NCI-H1417 (cell line): ENCODE results near the gene SP2.

Experiments used
- DNase-seq, 3 experiments: peaks; one replicate each; lab custom pipeline; 2025; lab: John Stamatoyannopoulos, UW

The SP2 gene

GRCh38 chr17:47895856-47896671 is at the start of gene SP2:
Gene SP2, plus strand, starts transcription at chr17:47896236. Its CDS starts 51 bp downstream, at chr17:47896287.
- peak; percentile 100 for DNase-seq

- DNase-seq = no peak
These were observed 49.2 kb upstream of the SP2 start for GRCh38 chr17:47846716-47847340.

- DNase-seq = no peak
These were observed 48.5 kb upstream of the SP2 start for GRCh38 chr17:47847341-47848197.

- no peak for DNase-seq
These were observed 47.9 kb upstream of the SP2 start for GRCh38 chr17:47848198-47848513.

DNA sequence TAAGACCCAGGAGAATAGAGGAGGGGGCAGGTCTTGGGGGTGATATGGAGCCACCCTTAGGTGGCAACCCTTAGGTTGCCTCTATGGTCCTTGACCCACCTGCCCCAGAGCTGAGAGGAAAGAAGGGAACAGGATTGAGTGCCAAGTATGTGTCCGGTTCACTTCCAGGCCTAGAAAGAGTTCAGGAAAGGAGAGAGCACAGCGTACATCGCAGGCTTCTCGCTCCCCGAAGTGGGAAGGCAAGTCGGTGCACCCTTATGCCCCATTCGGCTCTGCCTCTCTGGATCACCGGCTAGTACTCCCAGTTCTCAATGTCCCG is 45.7 kb upstream of the SP2 start:
- peak in 1 of 3 experiments; percentile 53 for DNase-seq

DNA sequence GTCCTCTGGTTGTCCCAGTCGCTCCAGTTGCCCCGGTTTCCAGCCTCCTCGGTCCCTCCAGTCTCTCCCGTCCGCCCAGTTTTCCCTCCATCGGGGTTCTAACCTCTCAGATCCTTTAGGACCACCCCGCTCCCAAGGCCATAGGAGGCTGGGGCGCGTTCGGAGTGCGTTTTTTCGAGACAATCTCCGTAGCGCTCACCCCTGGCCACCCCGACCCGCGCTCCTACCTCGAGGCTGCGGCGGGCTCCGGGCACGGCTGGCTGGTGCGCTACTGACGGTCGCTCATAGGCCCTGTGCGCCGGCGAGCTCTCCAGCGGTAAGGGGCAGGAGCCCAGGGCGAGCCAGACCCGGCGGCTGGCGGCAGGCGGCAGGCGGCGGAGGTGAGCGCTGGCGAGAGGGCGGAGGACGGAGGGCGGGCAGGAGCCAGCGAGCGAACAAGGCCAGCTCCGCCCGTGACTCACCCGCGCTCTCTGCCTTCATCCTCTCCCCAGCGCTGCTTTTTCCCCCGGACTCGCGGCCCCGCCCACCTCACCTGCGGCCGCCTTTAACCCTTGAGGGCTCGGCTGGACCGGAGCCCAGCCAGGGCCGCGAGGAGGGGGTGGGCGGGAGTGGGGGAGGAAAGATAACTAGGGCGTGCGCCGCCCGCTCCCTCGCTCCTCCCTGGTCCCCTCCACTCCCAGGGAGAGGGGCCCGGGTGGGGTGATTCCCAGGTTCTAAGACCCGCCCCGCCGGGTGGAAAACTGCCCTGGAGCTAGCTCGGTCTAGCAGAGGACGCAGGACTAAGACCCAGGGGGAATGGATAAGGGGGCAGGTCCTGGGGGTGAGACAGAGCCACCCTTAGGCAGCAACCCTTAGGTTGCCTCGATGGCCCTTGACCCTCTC is 45.1 kb upstream of the SP2 start, which contains the start of gene SP6:
Gene SP6 (minus strand): TSS at position 472 of the 882 bp plus-strand sequence. CDS start 2,734 bp downstream, outside the sequence.
- DNase-seq = peak; percentile 80 to 91 (median 88)

DNA sequence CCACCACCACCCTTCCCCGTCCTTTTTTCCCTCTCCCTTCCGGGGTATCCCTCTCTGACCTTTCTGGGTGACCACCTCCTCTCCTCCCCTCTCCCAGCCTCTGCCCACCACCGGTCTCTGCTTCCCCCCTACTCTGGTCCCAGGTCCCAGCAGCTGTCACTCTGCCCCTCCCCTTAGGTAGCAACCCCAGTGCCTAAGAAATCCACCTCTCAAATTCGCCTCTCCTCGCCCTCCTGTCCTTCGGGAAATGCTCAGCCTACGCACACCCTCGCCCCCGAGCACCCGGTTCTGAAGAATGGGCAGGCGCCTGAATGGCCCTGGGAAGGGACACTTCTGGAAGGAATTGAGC is 44.3 kb upstream of the SP2 start:
- no peak for DNase-seq

- DNase-seq = no peak
These were observed 43.7 kb upstream of the SP2 start for GRCh38 chr17:47852113-47852949.

DNA sequence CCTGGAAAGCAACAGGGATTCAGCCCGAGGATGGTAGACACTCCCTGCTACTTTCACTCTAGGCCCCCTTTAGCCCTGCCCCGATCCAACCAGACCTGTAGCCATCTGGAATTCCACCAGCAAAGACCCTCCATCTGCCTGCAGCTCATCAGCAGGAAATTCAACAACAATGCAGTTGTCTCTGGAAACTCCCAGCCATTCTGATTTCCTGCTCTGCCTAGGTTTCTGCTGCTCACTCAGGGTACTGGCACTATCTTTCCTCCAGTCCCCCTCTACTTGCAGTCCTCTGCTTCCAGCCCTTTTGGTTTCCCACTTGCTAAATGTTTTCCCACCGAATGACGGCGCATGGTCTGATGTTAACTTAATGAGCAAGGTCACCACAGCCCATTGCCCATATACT is 42.4 kb upstream of the SP2 start:
- DNase-seq = no peak

DNA sequence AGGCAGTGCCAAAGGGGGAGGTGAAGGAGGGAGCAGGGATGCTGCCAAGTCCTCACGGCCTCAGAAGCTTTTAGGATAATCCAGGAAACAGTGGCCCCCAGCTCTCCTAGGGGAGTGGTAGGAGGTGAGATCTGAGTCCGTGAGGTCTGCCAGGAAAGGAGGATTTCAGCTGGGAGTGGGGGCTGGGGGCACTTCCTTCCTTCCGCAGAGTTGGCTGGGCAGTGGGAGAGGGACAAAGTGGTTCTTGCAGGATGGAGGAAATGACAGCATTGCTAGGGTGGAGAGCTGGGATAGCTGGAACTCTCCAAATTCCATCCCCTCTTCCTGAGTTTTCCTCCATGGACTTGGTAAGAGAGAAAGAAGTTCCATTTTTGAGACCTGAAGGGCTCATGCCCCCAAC is 40.3 kb upstream of the SP2 start:
- DNase-seq = no peak

DNA sequence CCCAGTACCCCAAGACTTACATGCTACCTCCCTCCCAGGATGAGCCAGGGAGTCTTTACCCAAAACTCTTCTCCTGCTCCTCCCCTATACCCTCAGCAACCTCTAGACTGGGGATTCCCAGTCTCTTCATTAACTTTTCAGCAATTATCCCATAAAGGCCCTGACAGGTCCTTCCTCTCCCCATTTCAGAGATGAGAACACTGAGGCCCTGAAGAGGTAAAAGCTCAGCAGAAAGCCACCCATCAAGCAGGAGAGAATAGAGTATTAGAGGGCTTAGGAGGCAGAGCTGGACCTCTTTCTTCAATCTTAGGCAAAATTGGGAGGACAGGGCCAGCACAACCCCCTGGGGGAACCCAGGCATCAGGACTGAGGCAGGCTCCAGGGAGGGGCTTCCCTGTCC is 39.2 kb upstream of the SP2 start:
- DNase-seq = no peak

GRCh38 chr17:47857551-47858455 is 38.2 kb upstream of the SP2 start:
- no peak for DNase-seq

DNA sequence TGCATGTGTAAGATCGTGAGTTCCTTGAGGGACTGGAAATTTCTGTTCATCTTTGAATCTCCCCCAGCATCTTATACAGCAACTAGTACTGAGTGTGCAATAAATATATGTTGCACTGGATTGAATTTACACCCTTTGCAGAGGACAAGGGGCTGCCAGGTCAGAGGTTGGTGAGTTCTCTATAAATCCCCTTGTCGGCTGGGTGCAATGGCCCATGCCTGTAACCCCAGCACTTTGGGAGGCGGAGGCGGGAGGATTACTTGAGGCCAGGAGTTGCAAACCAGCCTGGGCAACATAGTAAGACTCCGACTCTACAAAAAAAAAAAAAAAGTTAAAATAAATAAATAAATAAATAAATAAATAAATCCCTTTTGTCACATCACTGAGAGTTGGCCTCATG is 35.6 kb upstream of the SP2 start:
- DNase-seq = no peak

DNA sequence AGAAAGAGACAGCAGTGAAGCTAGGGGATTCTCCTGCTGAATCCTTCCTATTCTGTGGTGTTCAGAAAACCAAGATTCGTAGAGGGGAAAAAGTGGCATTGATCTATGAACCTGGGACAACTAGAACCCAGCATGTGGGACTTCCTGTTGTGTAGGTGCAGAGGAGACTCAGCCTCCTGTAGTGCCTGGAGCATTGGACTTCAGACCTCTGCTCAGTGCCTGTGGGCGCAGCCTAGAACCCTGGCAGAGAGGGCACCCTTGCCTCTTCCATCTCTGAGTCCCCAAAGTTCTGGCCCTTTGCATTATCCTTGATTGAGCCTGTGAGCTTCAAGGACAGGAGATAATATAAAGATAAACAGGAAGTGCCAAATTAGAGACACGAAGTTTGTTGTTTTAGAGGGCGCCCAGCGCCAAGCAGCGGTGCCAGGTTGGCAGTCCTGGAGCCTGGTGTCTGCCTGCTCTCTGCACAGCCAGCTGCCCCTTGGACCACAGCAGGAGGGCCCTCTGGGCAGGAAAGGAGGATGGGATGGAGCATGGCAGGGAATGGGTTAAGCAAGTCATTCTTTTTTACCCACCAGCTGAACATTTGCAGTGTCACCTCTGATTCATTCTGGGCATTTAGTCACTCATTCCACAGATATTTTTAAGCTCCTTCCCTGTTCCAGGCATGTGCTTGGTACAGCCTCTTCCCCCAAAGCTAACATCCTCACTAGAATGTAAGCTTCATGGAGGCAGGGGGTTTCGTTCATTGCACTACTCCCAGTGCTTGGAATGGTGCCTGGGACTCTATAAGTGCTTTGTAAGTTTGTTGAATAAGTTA is 33.2 kb upstream of the SP2 start:
- peak in 2 of 3 experiments; percentile 56 to 77 for DNase-seq

- peak; percentile 16 to 63 (median 34) for DNase-seq
These were observed 31.2 kb upstream of the SP2 start for GRCh38 chr17:47864791-47865216.

- DNase-seq = no peak
These were observed 29.1 kb upstream of the SP2 start for GRCh38 chr17:47866941-47867340.

DNA sequence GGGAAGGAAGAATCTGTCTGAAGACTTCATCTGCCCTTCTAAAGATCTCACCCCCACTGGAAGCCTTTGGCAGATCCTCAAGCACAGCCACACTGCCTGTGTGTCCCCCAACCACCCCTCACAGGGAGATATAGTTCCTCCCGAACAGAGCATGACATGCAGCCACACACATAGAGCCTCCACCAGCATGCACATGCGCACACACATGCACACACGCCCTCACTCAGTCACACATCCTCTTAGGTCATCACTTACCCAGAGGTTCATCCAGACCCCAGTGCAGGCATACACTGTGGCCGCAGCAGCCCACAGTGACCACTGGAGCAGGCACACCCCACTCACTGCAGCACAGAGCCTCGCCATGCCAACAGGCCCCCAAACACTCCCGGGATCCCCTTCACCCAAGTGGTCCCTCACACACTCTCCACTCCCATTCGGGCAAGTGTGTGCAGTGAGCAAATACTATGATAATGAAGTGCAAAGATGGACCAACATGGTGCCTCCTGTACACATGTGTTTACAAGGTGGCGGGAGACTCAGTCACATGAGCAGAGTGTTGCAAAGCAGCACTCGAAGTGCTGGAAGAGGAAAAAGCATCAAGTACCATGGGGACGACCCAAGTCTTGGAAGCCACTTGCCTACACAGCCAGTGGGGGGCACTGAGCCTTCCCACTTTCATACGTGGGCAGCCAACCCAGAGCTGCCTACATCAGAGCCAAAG is 28.1 kb upstream of the SP2 start:
- no peak for DNase-seq

GRCh38 chr17:47869114-47869513 is 26.9 kb upstream of the SP2 start:
- DNase-seq = peak in 1 of 3 experiments; percentile 74
